WI38 (cell line): ENCODE results near the gene SPATS2.

Experiments used
- H3K4me3 ChIP-seq: 2 replicates; pipeline ENCODE4 v1.5.1; 2011; ENCODE audit warnings: low read depth, mild to moderate bottlenecking, control low read depth, low read length
- TF ChIP-seq, protein P1 (sequence below): IDR thresholded peaks from 2 replicates; pipeline ENCODE4 v1.5.1; 2012; ENCODE audit warnings: low read depth, mild to moderate bottlenecking, control low read depth, low read length

The SPATS2 gene

DNA sequence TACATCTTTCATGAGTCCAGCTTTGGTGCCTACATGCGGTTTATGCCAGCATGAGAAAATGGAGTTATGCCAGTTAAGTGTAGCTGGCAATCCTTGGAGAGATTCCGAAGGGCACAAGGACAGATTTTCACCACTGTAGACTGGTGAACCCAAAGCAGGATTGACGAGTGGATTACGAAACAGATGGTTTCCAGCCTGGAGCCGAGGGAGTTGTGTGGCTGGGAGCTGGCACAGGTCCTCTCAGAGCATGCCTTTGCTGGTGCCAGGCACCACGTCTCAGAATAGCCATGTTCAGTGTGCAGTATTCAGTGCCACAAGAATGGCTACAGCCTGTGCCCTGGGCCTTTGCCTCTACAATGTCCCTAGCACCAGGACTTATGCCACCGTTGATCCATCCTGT is 184.8 kb downstream of the SPATS2 start:
- TF ChIP-seq, protein P1, sequence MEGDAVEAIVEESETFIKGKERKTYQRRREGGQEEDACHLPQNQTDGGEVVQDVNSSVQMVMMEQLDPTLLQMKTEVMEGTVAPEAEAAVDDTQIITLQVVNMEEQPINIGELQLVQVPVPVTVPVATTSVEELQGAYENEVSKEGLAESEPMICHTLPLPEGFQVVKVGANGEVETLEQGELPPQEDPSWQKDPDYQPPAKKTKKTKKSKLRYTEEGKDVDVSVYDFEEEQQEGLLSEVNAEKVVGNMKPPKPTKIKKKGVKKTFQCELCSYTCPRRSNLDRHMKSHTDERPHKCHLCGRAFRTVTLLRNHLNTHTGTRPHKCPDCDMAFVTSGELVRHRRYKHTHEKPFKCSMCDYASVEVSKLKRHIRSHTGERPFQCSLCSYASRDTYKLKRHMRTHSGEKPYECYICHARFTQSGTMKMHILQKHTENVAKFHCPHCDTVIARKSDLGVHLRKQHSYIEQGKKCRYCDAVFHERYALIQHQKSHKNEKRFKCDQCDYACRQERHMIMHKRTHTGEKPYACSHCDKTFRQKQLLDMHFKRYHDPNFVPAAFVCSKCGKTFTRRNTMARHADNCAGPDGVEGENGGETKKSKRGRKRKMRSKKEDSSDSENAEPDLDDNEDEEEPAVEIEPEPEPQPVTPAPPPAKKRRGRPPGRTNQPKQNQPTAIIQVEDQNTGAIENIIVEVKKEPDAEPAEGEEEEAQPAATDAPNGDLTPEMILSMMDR = no peak

DNA sequence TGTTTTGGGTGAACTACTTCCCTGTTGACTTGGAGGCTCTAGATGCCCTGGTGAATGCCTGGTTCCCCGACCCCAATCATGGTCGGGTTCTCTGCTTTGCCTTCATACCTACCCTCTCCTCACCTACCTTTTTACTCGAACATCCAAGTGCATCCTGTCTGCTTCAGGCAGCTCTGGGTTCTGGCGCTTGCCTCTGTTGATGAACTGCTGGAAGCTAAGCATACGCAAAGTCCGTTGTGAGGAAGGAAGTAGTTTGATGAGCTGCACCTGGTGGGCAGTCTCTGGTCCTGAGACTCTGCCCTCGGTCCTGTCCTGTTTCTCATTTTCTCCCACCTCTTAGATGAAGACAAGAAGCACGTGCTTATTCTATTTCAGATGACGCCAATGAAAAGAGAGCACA is 185.2 kb downstream of the SPATS2 start:
- no peak overlapping the region for H3K4me3 ChIP-seq
- TF ChIP-seq, protein P1 = no peak

More for the DNA sequence above, 184.8 kb downstream of the SPATS2 start:
- H3K4me3 ChIP-seq = no peak overlapping the region

DNA sequence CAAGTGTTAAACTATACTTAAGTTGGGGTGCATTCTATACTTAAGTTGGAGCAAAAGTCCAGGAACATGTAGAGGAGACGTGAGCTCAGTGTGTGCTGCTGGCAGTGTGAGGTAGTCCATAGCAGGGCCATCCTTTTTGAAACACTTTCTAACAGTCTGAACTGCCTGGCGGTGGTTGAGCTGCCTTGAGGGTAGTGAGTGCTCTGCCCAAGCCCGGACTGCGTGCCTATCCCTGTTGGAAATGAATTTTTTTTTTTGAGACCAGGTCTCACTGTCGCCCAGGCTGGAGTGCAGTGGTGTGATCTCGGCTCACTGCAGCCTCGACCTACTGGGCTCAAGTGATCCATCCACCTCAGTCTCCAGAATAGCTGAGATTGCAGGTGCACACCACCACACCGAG is 185.6 kb downstream of the SPATS2 start:
- TF ChIP-seq, protein P1 = no peak
- no peak overlapping the region for H3K4me3 ChIP-seq

DNA sequence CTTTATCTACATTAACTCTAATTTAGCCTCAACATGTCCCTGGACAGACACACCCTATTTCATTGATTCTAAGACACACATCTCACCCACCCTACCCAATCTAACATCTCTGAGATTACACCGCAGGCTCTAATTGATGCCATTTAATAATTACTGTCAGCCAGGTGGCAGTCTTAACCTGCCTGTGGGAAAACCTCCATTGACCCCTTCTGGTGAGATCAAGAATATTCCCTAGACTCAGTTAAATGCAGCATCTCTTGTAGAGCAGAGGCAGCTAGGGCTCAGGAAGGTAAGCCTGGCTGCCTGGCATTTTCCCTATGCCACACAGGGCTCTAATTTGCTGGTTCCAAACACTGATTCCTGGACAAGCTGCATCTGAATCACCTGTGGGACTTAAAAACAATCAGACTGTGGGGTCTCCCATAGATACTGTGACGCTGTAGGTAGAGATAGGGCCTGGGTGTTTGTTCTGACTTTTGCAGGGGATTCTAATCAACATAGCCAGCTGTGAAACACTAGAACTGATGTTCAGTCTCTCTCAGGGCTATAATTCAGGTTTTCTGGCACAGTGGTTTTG is 186.3 kb downstream of the SPATS2 start:
- TF ChIP-seq, protein P1 = no peak
- no peak overlapping the region for H3K4me3 ChIP-seq

DNA sequence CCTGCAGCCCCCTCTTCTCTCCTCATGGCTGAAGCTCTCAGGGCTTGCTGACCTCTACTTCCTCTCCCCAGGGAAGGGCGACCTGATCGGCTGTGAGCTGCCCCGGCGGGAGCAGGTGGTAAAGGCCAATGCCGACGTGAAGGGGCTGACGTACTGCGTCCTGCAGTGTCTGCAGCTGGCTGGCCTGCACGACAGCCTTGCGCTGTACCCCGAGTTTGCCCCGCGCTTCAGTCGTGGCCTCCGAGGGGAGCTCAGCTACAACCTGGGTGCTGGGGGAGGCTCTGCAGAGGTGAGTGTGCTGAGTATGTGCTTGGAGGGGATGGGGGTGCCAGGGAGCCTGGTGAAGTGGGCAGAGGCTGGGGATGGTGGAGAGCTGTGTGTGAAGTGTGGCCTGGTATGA is 187.0 kb downstream of the SPATS2 start:
- TF ChIP-seq, protein P1 = no peak

DNA sequence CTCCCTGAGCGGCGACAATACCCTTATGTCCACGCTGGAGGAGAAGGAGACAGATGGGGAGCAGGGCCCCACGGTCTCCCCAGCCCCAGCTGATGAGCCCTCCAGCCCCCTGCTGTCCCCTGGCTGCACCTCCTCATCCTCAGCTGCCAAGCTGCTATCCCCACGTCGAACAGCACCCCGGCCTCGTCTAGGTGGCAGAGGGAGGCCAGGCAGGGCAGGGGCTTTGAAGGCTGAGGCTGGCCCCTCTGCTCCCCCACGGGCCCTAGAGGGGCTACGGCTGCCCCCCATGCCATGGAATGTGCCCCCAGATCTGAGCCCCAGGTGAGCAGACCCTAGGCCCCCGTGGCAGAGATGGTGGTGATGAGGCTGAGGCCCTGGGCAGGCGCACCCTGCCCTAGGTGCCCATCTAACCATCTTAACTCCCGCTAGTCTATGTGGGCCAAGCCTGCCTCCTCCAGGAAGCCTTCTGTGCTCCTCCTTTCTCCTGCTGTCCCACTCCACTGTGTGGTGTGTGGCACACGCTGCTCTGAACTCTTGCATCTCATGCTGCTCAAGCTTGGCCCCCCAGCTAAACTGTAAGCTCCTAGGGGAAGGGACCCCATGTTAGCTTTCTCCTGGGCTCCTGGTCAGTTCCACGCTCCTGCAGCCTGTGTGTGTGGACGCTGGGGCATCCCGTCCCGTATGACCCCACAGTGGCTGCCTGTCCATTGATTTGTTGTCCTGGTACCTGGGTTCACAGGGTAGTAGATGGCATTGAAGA is 188.5 kb downstream of the SPATS2 start:
- no peak overlapping the region for H3K4me3 ChIP-seq
- TF ChIP-seq, protein P1 = no peak

More for the DNA sequence above, 187.0 kb downstream of the SPATS2 start:
- no peak overlapping the region for H3K4me3 ChIP-seq
